Esophagus muscularis mucosa (tissue), 4 donors: ENCODE results near the gene XPC. TPM values are rescaled to one million over a fixed set of nuclear protein-coding genes. Genes with fewer than 3 reads are reported as not detected.
A peak's percentile ranks its signal among the peaks of the same experiment; 100 is the strongest.

Source experiments
- DNase-seq: peaks from one replicate; pipeline ENCODE4 v3.0.0-alpha.2; 2017; ENCODE audit errors: extremely low spot score
- H3K27ac ChIP-seq, 4 donors: fragments of 200-600 bp; sonication (generic); replicated peaks in 1 of 4; 1 replicate in 3 of 4; 2 replicates in 1 of 4; pipeline ENCODE4 v1.5.1; 2016 to 2019; ENCODE audit warnings: mild to moderate bottlenecking in 1 of 4
- H3K27me3 ChIP-seq, 4 donors: fragments of 200-600 bp; sonication (generic); one replicate each; pipeline versions ENCODE4 v1.5.1 to v1.6.0; 2016 to 2019
- H3K36me3 ChIP-seq, 4 donors: fragments of 200-600 bp; sonication (generic); one replicate each; pipeline ENCODE4 v1.5.1; 2016 to 2019
- H3K4me1 ChIP-seq, 4 donors: fragments of 200-600 bp; sonication (generic); one replicate each; pipeline ENCODE4 v1.5.1; 2016 to 2019
- H3K4me3 ChIP-seq, 4 donors: fragments of 200-600 bp; sonication (generic); 1 replicate in 2 of 4; 2 replicates in 2 of 4; pipeline ENCODE4 v1.5.1; 2016 to 2019; ENCODE audit warnings: mild to moderate bottlenecking in 4 of 4, moderate library complexity in 1 of 4
- H3K9me3 ChIP-seq, 4 donors: fragments of 200-600 bp; sonication (generic); 1 replicate in 3 of 4; 2 replicates in 1 of 4; pipeline ENCODE4 v1.5.1; 2016 to 2019
- CTCF ChIP-seq, 3 experiments: fragments of 200-600 bp in 2 of 3; fragments of 450-650 bp in 1 of 3; sonication (generic) in 2 of 3; IDR thresholded peaks; one replicate each; pipeline ENCODE4 v1.5.1; 2017 to 2019; ENCODE audit warnings: antibody characterized with exemption in 3 of 3, mild to moderate bottlenecking in 2 of 3, moderate library complexity in 1 of 3
- EP300 ChIP-seq: sonication (generic); formaldehyde crosslinking; IDR thresholded peaks from one replicate; pipeline ENCODE4 v1.6.1; 2017; ENCODE audit warnings: antibody characterized with exemption
- POLR2A ChIP-seq: fragments of 450-650 bp; IDR thresholded peaks from one replicate; pipeline ENCODE4 v1.6.1; 2017; ENCODE audit warnings: antibody characterized with exemption, moderate library complexity, mild to moderate bottlenecking, low read depth
- POLR2AphosphoS5 ChIP-seq, 2 donors: sonication (generic); formaldehyde crosslinking; IDR thresholded peaks; one replicate each; pipeline ENCODE4 v1.6.1; 2017; ENCODE audit warnings: antibody characterized with exemption in 2 of 2
- WGBS: methylation state at CpG from one replicate; pipeline ENCODE4 v1.1.5; 2018; 5-methylcytosine and 5-hydroxymethylcytosine counted together
- intact Hi-C: fragments of 100-400 bp; cut with DNase I; formaldehyde crosslinking; loops from one replicate; pipeline ENCODE4 v1.15.1; 2023
- total RNA-seq, 4 donors: library from RNA; depleted of rRNA; stranded (reverse); fragments of >200 nt; gene quantifications; one replicate each; pipeline versions ENCODE4 v1.1.0 to v1.2.1, GENCODE V29; 2016

Gene XPC
- total RNA-seq, 4 donors from 2014 or later = 28.9 to 41.9 (median 37.8) TPM

DNA sequence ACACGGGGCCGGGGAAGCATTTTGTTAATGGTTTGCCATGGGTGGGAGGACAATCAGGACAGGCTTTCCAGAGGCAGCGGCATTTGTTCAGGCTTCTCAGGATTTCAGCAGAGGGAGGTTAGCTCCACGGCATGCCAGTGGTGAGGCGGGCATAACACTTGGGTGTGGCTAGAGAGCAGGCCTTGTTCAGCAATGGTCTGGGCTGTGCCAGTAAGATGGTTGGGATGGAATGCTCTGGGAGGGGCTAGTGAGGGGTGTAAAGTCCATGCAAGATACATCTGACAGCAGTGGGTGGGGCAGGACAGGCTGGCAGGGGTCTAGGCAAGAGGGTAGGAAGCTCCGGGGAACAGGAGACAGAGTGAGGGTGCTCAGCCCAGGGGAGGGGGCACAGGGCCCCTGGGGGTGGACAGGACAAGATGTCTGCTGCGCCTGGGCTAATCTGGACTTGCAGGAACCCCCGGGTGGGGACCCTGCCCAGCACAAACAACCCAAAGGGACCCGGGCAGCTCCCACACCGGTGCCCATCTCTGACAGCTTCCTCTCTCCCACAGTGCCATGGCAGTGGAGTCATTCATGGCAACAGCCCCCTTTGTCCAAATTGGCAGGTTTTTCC lies 45.1 kb downstream of the XPC start:
- WGBS = 89% methylated on average over 9 of the region's 10 CpGs
- Histone ChIP-seq H3K36me3 (peaks cover 79 to 100% (median 93%) of the 10 kb centered on the region in 4 donors), H3K4me1 (peaks cover 10 to 25% (median 16%) of the 10 kb centered on the region in 4 donors), H3K27ac (peak overlapping the region in 1 of 4 donors; percentile 3), H3K9me3 (no peaks in the 10 kb centered on the region), H3K4me3 (no peak overlapping the region), H3K27me3 (no peaks in the 10 kb centered on the region)
- DNase-seq = no peak
- no peak for TF ChIP-seq EP300
- no peak for TF ChIP-seq POLR2AphosphoS5 (IDR thresholded peaks at IDR 0.05)
- TF ChIP-seq POLR2A = no peak
- no peak for TF ChIP-seq CTCF (IDR thresholded peaks at IDR 0.05)
- intact Hi-C loops = no loop called here

DNA sequence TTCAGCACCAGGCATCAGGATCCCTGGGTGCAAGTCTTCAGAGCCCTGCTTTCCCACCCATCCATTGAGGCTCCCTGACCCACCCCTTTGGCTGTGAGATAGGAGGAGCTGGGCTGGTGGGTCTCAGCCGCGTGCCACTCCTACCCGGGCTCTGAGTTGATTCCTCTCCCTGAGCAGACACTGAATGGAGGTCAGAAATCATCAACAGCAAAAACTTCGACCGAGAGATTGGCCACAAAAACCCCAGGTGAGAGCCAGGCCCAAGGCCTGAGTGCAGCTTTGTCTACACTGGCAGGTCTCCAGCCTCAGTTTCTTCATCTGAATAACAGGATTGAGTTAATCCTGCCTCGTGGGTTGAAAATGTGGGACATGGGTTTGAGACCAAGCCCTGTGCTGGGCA lies 45.7 kb downstream of the XPC start:
- Histone ChIP-seq H3K36me3 (peaks cover 74 to 100% (median 92%) of the 10 kb centered on the region in 4 donors), H3K4me1 (peaks cover 10 to 31% (median 20%) of the 10 kb centered on the region in 4 donors), H3K4me3 (no peak overlapping the region), H3K27ac (peak overlapping the region in 1 of 4 donors; percentile 3), H3K9me3 (no peaks in the 10 kb centered on the region), H3K27me3 (no peaks in the 10 kb centered on the region)
- intact Hi-C loops = no loop called here
- no peak for DNase-seq
- WGBS = 93% methylated on average over 6 of the region's 6 CpGs
- TF ChIP-seq EP300 (no peak), CTCF (IDR thresholded peaks at IDR 0.05) (no peak), POLR2AphosphoS5 (IDR thresholded peaks at IDR 0.05) (no peak), POLR2A (no peak)

DNA sequence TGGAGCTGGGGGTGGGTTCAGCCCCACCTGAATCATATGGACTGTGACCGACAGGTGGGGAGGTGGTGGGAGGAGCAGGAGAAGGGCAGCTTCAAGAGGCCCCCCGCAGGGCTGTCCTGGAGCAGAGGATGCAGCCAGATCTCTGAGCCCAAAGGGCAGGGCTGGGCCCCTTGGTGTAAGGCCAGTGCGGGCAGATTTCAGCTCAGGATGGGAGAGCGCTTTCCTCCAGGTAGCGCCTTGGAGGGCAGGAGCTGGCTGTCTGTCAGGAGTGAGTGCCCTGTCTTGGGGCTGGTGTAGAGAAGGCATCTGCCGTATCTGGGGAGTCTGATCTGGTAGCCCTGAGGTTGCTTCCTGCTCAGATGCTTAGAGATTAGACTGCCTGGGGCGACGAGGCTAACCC lies 46.3 kb downstream of the XPC start:
- TF ChIP-seq POLR2AphosphoS5 (IDR thresholded peaks at IDR 0.05) (no peak), EP300 (no peak), CTCF (IDR thresholded peaks at IDR 0.05) (no peak), POLR2A (no peak)
- H3K4me3 ChIP-seq = no peak overlapping the region
- no peak for DNase-seq
- no peak overlapping the region for H3K27ac ChIP-seq
- peaks cover 10 to 31% (median 20%) of the 10 kb centered on the region in 4 donors for H3K4me1 ChIP-seq
- no peaks in the 10 kb centered on the region for H3K9me3 ChIP-seq
- 94% methylated on average over 5 of the region's 8 CpGs for WGBS
- no peaks in the 10 kb centered on the region for H3K27me3 ChIP-seq
- peaks cover 74 to 100% (median 89%) of the 10 kb centered on the region in 4 donors for H3K36me3 ChIP-seq
- intact Hi-C loops = no loop called here

- H3K9me3 ChIP-seq = no peaks in the 10 kb centered on the region
- TF ChIP-seq CTCF (IDR thresholded peaks at IDR 0.05) (no peak), POLR2A (no peak), EP300 (no peak), POLR2AphosphoS5 (IDR thresholded peaks at IDR 0.05) (no peak)
- no peak for DNase-seq
- WGBS = 77% methylated on average over 4 of the region's 5 CpGs
- intact Hi-C loops = no loop called here
- H3K36me3 ChIP-seq = peaks cover 69 to 94% (median 82%) of the 10 kb centered on the region in 4 donors
- peaks cover 16 to 36% (median 24%) of the 10 kb centered on the region in 4 donors for H3K4me1 ChIP-seq
- no peaks in the 10 kb centered on the region for H3K27me3 ChIP-seq
- no peak overlapping the region for H3K4me3 ChIP-seq
- no peak overlapping the region for H3K27ac ChIP-seq
These were observed 47.3 kb downstream of the XPC start for GRCh38 chr3:14131134-14131533.
